Skeletal muscle satellite cell (primary cell): Measurements from ENCODE around the gene RPL37.
"Not testable (repeated sequence)": the region's sequence is repeated elsewhere in the genome, so short reads cannot be mapped to it uniquely, and the experiment has no call there.

Experiments
- H3K27me3 ChIP-seq: 2 replicates; pipeline ENCODE4 v1.7.0; 2013; ENCODE audit warnings: low read length; ENCODE audit not compliant: control insufficient read depth, insufficient read depth
- H3K36me3 ChIP-seq: 2 replicates; pipeline ENCODE4 v1.7.0; 2013; ENCODE audit warnings: mild to moderate bottlenecking, control low read depth, low read length; ENCODE audit not compliant: insufficient read depth
- H3K4me1 ChIP-seq: 2 replicates; pipeline ENCODE4 v1.7.0; 2013; ENCODE audit warnings: low read length; ENCODE audit not compliant: control insufficient read depth, insufficient read depth
- H3K4me2 ChIP-seq: 2 replicates; pipeline ENCODE4 v1.7.0; 2013; ENCODE audit warnings: mild to moderate bottlenecking, low read length
- H3K4me3 ChIP-seq: 2 replicates; pipeline ENCODE4 v1.7.0; 2013; ENCODE audit warnings: low read length
- H3K9ac ChIP-seq: 2 replicates; pipeline ENCODE4 v1.7.0; 2013; ENCODE audit warnings: mild to moderate bottlenecking, low read depth, low read length, moderate library complexity
- H3K9me3 ChIP-seq: replicated peaks from 2 replicates; pipeline ENCODE4 v1.7.0; 2013; ENCODE audit warnings: mild to moderate bottlenecking, control low read depth, low read length

Gene RPL37

DNA sequence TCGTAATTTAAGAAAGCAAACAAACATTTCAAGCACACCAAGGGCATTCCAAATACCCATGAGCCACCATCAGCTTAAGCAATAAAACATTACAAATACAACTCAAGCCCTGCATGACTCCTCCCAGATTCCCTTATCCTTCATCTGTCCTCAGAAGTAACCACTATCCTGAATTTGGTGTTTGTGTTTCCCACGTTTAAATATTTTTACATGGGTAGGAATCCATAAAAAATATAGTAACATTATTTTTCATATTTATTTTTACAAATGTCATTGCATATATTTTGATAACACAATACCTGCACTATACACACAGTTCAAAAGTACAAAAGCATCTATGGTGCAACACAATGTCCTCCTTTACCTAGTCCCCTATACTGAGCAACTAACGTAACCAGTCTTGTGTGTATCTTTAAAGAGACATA is 43.3 kb downstream of the RPL37 start:
- Histone ChIP-seq H3K9me3 (no peaks in the 10 kb centered on the region), H3K9ac (peak overlapping the region; percentile 1), H3K4me1 (peaks cover 22% of the 10 kb centered on the region), H3K36me3 (peaks cover 9% of the 10 kb centered on the region), H3K27me3 (no peaks in the 10 kb centered on the region), H3K4me2 (peak overlapping the region; percentile 65), H3K4me3 (no peak overlapping the region)

DNA sequence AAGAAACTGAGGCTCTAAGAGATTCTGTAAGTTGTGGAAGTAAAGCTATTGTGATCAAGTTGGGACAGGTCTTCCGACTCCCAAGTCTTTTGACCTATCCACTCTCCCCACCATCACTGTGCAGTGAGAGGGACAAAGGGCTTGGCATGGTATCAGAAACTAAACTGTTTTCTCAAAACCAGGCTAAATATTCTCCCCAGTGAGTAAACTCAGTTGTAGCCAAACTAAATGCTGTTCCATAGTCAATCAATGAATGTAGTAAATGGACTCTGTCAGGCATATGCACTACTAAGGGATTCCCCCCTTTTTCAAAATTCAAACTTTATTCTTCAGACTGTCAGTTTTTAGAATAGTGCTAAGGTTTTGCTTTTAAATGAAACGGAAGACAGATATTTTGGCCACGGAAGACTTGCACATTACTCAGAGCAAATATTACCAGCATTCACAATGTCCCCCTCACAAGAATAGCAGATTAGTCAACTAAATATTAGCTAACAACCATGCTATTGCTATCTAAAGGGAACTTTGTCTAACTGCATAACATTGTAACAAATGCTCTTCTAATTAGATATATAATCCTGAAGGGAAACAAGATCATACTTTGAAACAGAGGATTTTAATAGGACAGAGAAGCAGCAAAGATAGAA is 44.0 kb downstream of the RPL37 start:
- H3K4me2 ChIP-seq, result peak overlapping the region; percentile 65
- H3K27me3 ChIP-seq, result no peaks in the 10 kb centered on the region
- no peaks in the 10 kb centered on the region for H3K9me3 ChIP-seq
- peak overlapping the region; percentile 1 for H3K9ac ChIP-seq
- no peak overlapping the region for H3K4me3 ChIP-seq
- peaks cover 15% of the 10 kb centered on the region for H3K4me1 ChIP-seq
- H3K36me3 ChIP-seq, result peaks cover 9% of the 10 kb centered on the region

DNA sequence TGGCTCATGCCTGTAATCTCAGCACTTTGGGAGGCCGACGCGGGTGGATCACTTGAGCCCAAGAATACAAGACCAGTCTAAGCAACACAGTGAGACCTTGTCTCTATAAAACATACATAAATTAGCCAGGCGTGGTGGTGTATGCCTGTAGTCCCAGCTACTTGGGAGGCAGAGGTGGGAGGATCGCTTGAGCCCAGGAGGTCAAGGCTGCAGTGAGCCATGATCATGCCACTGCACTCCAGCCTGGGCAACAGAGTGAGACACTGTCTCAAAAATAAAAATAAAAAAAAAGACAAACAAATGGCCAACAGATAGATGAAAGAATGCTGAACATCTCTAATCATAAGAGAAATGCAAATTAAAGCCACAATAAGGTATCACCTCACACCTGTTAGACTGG is 46.1 kb downstream of the RPL37 start:
- H3K36me3 ChIP-seq, H3K27me3 ChIP-seq, H3K9ac ChIP-seq, H3K4me2 ChIP-seq, H3K9me3 ChIP-seq, H3K4me3 ChIP-seq: not testable (repeated sequence)
- H3K4me1 ChIP-seq, result peaks cover 15% of the 10 kb centered on the region

DNA sequence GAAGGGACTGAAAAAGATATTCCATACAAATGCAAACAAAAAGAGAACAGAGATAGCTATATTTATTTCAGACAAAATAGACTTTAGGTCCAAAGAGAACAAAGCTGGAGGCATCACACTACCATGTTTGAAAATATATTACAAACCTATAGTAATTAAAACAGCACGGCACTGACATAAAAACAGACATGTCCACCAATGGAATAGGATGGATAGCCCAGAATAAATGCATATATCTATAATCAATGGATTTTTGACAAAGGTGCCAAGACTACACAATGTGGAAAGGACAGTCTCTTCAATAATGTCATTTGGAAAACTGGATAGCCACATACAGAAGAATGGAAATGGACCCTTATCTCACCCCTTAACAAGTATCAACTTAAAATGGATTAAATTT is 47.0 kb downstream of the RPL37 start:
- Histone ChIP-seq H3K36me3 (peaks cover 9% of the 10 kb centered on the region), H3K9me3 (no peaks in the 10 kb centered on the region), H3K4me2 (no peak overlapping the region), H3K4me3 (no peak overlapping the region), H3K27me3 (no peaks in the 10 kb centered on the region), H3K4me1 (peaks cover 15% of the 10 kb centered on the region), H3K9ac (no peak overlapping the region)

DNA sequence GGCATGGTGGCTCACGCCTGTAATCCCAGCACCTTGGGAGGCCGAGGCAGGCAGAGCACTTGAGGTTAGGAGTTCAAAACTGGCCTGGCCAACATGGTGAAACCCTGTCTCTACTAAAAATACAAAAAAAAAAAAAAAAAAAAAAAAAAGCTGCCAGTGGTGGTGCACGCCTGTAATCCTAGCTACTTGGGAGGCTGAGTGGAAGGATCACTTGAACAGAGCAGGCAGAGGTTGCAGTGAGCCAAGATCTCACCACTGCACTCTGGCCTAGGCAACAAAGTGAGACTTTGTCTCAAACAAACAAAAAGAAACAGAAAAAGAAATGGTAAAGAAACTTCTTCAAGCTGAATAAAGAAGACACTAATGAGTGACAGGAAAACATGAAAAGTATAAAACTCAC is 48.4 kb downstream of the RPL37 start:
- peaks cover 16% of the 10 kb centered on the region for H3K4me1 ChIP-seq
- not testable (repeated sequence) for H3K9ac ChIP-seq, H3K4me2 ChIP-seq

DNA sequence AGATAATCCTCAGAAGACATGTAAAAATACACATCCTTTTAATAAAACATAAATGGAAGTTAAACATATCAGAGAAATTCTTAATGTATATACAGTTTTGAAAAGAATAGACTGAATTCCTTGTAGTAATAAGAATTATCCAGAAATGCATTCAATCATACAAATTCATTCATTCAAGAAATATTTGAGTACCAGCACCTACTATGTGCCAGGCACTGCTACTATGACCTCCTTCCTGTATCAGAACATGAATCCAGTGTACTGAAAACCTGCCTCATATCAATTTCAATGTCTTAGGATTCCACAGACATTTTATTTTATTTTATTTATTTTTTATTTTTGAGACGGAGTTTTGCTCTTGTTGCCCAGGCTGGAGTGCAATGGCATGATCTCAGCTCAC is 50.1 kb downstream of the RPL37 start:
- Histone ChIP-seq H3K27me3 (no peaks in the 10 kb centered on the region), H3K36me3 (peaks cover 9% of the 10 kb centered on the region), H3K9ac (no peak overlapping the region), H3K4me3 (no peak overlapping the region), H3K9me3 (no peaks in the 10 kb centered on the region), H3K4me1 (peaks cover 9% of the 10 kb centered on the region), H3K4me2 (no peak overlapping the region)

More for the DNA sequence above, 48.4 kb downstream of the RPL37 start:
- H3K9me3 ChIP-seq, H3K4me3 ChIP-seq, H3K27me3 ChIP-seq, H3K36me3 ChIP-seq: not testable (repeated sequence)

DNA sequence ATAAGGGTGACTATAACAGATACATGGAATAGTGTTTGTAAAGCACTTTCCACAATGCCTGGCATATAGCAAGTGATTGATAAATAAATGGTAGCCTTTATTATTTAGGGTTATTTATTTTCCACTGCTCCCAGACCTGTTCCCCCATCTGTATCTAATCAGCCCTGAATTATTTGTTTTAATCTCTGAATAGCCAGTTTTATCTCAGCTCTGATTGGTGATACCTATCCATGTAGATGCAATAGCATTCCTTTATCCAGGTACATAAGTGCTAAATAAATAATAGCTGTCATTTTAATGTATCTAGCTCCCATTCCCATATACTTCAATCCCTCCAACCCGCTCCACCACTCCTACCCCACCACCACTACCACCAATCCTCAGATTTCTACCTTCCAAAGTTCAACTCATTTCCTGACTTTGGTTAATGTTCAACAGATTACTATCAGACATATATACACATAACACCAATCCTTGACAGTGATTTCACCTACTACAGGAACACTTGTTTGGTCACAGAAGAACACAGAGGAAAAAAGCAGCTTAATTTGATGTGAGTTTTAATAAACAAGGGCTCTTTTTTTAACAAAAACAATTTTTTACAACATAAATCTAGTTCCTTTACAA is 50.9 kb downstream of the RPL37 start:
- no peak overlapping the region for H3K4me2 ChIP-seq

DNA sequence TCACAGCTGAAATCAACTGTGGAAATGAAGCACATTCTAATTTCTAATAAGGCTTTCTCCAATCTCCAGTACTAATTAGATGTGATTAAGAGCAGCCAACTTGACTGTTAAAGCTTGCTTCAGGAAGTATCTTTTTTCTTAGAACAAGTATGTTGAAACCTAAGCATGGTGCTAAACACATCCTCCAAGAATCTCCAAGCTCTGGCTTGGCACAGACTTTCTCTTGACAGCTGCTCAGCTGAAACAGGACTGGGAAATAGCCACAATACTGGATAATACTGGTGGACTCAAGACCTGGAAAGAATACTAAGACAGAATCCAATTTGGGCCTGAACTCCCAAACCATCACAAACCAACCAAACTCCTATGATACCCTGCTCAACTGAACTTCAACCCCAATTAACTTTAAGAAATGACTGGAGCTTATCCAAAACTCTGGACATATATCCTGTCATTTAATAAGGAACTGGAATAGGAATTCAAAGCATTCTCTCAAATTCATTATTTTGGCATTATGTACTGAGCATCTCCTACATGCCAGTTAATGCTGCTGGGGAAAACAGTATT is 53.1 kb downstream of the RPL37 start:
- Histone ChIP-seq H3K36me3 (no peaks in the 10 kb centered on the region), H3K9me3 (no peaks in the 10 kb centered on the region), H3K27me3 (no peaks in the 10 kb centered on the region), H3K9ac (no peak overlapping the region), H3K4me1 (peaks cover 9% of the 10 kb centered on the region), H3K4me3 (no peak overlapping the region), H3K4me2 (no peak overlapping the region)

More for the DNA sequence above, 50.9 kb downstream of the RPL37 start:
- Histone ChIP-seq H3K4me3 (no peak overlapping the region), H3K36me3 (peaks cover 9% of the 10 kb centered on the region), H3K4me1 (peaks cover 9% of the 10 kb centered on the region), H3K27me3 (no peaks in the 10 kb centered on the region), H3K9ac (no peak overlapping the region), H3K9me3 (no peaks in the 10 kb centered on the region)

DNA sequence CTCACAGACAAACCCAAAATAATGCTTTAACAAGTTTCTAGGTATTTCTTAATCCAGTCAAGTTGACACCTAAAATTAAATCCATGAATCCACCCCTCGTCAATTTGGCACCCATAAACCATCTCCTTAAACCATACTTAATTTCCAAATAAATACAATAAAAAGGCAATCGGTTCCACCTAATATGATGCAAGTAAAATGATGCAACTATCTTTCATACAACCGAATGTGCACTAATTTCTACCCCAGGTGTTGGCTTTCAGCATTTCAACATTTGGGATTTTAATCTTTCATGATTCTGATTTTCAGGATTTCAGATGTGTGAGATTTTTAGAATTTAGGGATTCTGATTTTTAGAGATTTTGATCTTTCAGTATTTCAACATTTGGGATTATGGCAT is 54.2 kb downstream of the RPL37 start:
- Histone ChIP-seq H3K4me3 (no peak overlapping the region), H3K9me3 (no peaks in the 10 kb centered on the region), H3K4me1 (peaks cover 9% of the 10 kb centered on the region), H3K36me3 (peaks cover 10% of the 10 kb centered on the region), H3K9ac (no peak overlapping the region), H3K27me3 (no peaks in the 10 kb centered on the region), H3K4me2 (no peak overlapping the region)

DNA sequence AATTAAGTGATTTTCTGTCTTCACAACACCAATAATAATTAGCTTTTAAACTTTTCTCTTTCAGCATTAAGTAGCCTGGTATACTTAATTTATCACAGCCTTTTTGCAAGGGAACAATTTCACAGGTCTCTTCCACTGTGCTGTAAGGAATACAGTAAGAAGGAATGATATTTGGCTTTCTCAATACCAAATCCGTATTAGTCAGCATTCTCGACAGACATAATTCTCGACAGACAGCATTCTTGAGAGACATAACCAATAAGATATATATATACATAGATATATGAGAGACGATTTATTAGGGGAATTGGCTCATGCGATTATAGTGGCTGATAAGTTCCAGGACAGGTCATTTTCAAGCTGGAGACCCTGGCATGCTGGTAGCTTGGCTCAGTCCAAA is 54.8 kb downstream of the RPL37 start:
- H3K4me2 ChIP-seq, result no peak overlapping the region
- peaks cover 9% of the 10 kb centered on the region for H3K4me1 ChIP-seq
- peaks cover 17% of the 10 kb centered on the region for H3K36me3 ChIP-seq
- H3K27me3 ChIP-seq, result no peaks in the 10 kb centered on the region
- no peak overlapping the region for H3K4me3 ChIP-seq
- no peaks in the 10 kb centered on the region for H3K9me3 ChIP-seq
- H3K9ac ChIP-seq, result no peak overlapping the region

DNA sequence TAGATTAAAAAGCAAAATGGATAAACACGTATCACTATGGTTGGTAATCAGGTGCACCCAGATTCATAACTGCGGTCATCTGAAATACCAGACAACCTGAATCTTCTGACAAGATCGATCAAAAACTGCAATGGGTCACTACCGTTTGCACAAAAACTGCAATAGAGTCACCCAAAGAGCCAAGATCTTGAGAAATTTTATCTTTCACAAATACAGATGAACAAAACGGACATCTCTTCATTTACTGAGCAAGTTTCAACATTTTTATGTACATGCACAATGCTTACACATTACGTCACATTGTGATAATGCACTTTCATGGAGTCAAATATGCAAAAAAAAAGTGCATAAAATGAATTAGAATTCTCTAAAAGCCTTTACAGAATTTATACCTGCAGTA is 55.5 kb downstream of the RPL37 start:
- peaks cover 20% of the 10 kb centered on the region for H3K36me3 ChIP-seq
- no peak overlapping the region for H3K9ac ChIP-seq
- no peaks in the 10 kb centered on the region for H3K9me3 ChIP-seq
- peaks cover 9% of the 10 kb centered on the region for H3K4me1 ChIP-seq
- no peaks in the 10 kb centered on the region for H3K27me3 ChIP-seq
- H3K4me2 ChIP-seq, result no peak overlapping the region
- H3K4me3 ChIP-seq, result no peak overlapping the region

DNA sequence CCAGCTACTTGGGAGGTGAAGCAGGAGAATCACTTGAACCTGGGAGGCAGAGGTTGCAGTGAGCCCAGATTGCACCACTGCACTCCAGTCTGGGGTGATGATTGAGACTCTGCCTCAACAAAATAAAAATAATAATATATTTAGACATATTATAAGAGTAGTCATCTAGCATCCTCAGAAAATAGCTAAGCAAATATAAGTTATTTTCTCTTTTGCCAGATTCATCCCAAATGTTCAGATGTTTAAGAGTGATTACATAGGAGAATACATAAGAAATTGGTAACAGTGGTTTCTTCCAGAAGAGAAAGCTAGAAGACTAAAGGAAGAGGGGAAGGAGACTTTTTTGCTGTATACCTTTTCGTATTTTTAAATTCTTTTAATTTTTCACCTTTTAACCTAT is 56.9 kb downstream of the RPL37 start:
- Histone ChIP-seq H3K27me3 (no peaks in the 10 kb centered on the region), H3K4me1 (peaks cover 9% of the 10 kb centered on the region), H3K9me3 (no peaks in the 10 kb centered on the region), H3K36me3 (peaks cover 32% of the 10 kb centered on the region), H3K9ac (no peak overlapping the region), H3K4me3 (no peak overlapping the region), H3K4me2 (no peak overlapping the region)
